Retinal pigment epithelial cell (primary cell): ENCODE data around the gene DYNC2I2.

Experiments
- DNase-seq: peaks from one replicate; pipeline ENCODE4 v3.0.0-alpha.2; 2010; ENCODE audit warnings: low read depth
- H3K4me3 ChIP-seq: 2 replicates; pipeline ENCODE4 v1.5.1; 2011; ENCODE audit warnings: mild to moderate bottlenecking, low read length, control low read depth, moderate library complexity
- CTCF ChIP-seq: conservative IDR thresholded peaks from 2 replicates; pipeline ENCODE4 v1.5.1; 2011; ENCODE audit warnings: low read depth, low read length, control low read depth, inconsistent platforms

DYNC2I2 gene

GRCh38 chr9:128625391-128626146 is 31.1 kb downstream of the DYNC2I2 start:
- DNase-seq = no peak
- H3K4me3 ChIP-seq = no peak overlapping the region
- peak; percentile 5 for TF ChIP-seq CTCF

DNA sequence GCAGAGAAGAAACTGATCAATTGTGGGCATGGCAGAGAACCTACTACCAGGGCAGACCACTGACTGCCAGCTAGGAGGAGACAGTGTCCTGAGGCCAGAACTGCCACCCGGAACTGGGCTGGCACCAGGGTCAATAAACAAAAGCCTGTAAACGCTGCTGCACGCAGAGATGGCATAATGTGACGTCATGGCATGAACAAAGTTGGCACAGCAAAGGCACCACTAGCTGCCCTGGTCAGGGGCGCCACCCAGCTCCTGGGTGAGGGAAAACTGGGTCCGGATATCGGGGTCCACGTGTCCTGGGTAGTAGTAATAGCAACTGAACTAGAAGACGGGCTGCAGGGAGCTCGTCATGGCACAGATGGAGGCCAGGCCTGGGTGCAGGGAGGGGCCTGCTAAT is 32.1 kb downstream of the DYNC2I2 start:
- TF ChIP-seq CTCF = no peak
- H3K4me3 ChIP-seq = no peak overlapping the region
- DNase-seq = no peak

- TF ChIP-seq CTCF = no peak
- H3K4me3 ChIP-seq = no peak overlapping the region
- DNase-seq = no peak
These were observed 34.8 kb downstream of the DYNC2I2 start for GRCh38 chr9:128621730-128622455.

DNA sequence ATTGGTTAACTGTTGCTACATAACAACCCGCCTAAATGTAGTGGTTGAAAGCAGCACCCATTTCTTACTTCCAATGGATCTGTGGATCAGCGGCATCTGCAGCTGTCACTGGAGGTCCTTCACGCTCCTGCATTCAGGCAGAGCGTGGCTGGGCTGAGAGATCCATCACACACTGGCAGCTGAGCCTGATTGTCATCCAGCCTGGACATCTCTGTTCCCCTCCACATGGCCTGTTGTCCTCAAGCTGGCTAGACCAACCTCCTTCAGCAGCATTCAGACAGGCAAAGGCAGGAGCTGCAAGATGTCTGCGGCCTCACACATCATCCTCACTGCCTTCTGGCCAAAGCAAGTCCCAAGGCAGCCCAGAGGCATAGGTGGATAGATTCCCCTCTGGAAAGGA is 36.9 kb downstream of the DYNC2I2 start:
- DNase-seq = no peak
- H3K4me3 ChIP-seq = no peak overlapping the region
- TF ChIP-seq CTCF = no peak

DNA sequence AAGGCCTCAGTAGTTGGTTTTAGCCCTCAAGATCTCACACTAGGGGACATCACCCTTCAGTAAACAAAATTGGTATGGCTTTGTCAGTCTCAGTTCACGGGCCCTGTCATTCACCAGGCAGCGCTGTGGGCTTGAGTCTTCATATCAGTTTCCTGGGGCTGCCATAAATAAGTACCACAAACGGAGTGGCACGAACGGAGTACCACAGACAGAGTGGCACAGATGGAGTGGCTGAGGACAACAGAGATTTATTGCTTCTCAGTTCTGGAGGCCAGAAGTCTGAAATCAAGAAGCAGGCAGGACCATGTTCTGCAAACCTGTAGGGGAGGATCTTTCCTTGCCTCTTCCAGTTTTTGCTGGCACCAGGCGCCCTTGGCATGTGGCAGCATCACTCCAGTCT is 37.5 kb downstream of the DYNC2I2 start:
- H3K4me3 ChIP-seq = no peak overlapping the region
- TF ChIP-seq CTCF = no peak
- DNase-seq = no peak

DNA sequence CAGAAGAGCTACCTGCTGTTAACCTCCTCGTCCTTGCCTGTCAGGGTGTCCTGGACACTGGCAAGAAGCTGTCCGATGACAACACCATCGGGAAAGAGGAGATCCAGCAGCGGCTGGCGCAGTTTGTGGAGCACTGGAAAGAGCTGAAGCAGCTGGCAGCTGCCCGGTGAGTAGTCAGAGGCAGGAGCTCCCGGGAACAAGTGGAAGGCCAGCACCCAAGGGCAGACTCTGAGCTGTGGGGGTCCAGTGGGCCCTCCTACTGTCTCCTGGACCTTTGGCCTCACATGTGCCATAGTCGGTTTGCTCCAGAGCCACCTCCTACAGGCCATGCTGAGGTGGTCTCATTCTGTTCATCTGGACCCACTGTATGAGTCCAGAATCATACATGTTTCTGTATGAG is 38.7 kb downstream of the DYNC2I2 start:
- no peak for DNase-seq
- no peak overlapping the region for H3K4me3 ChIP-seq
- TF ChIP-seq CTCF = no peak

GRCh38 chr9:128615571-128615970 is 41.1 kb downstream of the DYNC2I2 start:
- no peak for TF ChIP-seq CTCF
- H3K4me3 ChIP-seq = no peak overlapping the region
- no peak for DNase-seq
